K562 (cell line): Measurements from ENCODE around the gene ZFYVE21. TPM values are rescaled to one million over a fixed set of nuclear protein-coding genes. Genes with fewer than 3 reads are reported as not detected.

Experiments used
- ASH1L ChIP-seq: fragments of 450-650 bp; IDR thresholded peaks from 2 replicates; pipeline ENCODE4 v1.6.1; 2018; ENCODE audit warnings: borderline replicate concordance, mild to moderate bottlenecking, low read depth; ENCODE audit not compliant: partially characterized antibody
- BDP1 ChIP-seq: IDR thresholded peaks from 3 replicates; pipeline ENCODE4 v1.6.1; 2011; ENCODE audit not compliant: insufficient read length, insufficient read depth
- C11orf30 ChIP-seq: fragments of 450-650 bp; IDR thresholded peaks from 2 replicates; pipeline ENCODE4 v1.6.1; 2016; ENCODE audit warnings: low read depth, mild to moderate bottlenecking
- FOXA3 ChIP-seq, 2 experiments: fragments of 450-650 bp in 1 of 2; sonication (generic) in 1 of 2; formaldehyde crosslinking; IDR thresholded peaks in 1 of 2; conservative IDR thresholded peaks in 1 of 2; 2 replicates each; pipeline versions ENCODE4 v1.4.0 to v1.8.0; 2020 to 2022; ENCODE audit warnings: mild to moderate bottlenecking in 2 of 2, missing genetic modification reagents in 1 of 2
- GABPB2 ChIP-seq: fragments of 250-450 bp; sonication (Bioruptor Pico); conservative IDR thresholded peaks from 2 replicates; pipeline ENCODE4 v1.5.1; 2021; ENCODE audit warnings: mild to moderate bottlenecking
- KAT2B ChIP-seq: IDR thresholded peaks from one replicate; pipeline ENCODE4 v1.6.1; 2012; ENCODE audit warnings: low read depth, mild to moderate bottlenecking, control low read depth, inconsistent platforms, low read length, moderate library complexity
- KLF16 ChIP-seq: IDR thresholded peaks from 2 replicates; pipeline ENCODE4 v1.6.1; 2016; ENCODE audit warnings: antibody characterized with exemption
- NBN ChIP-seq: fragments of 450-650 bp; IDR thresholded peaks from 2 replicates; pipeline ENCODE4 v1.6.1; 2016; ENCODE audit warnings: low read depth, mild to moderate bottlenecking
- XRCC3 ChIP-seq: fragments of 450-650 bp; IDR thresholded peaks from 2 replicates; pipeline ENCODE4 v1.6.1; 2017; ENCODE audit warnings: mild to moderate bottlenecking, moderate library complexity
- ZNF778 ChIP-seq: fragments of 450-650 bp; formaldehyde crosslinking; IDR thresholded peaks from 2 replicates; pipeline ENCODE4 v1.4.0; 2020; ENCODE audit warnings: mild to moderate bottlenecking, moderate library complexity
- polyA plus RNA-seq, 8 experiments: library from polyadenylated mRNA; depleted of rRNA in 4 of 8; stranded (reverse) in 5 of 8; unstranded in 3 of 8; fragments of >200 nt; fragmentation: Nextera tagmentation in 2 of 8; fragmentation: Illumina TruSeq in 1 of 8; extraction: Ambion mirVana in 2 of 8; extraction: Trizol in 1 of 8; gene quantifications; 2 replicates each; pipeline versions ENCODE4 v1.2.1 to v1.2.3, GENCODE V29; 2011 to 2014; ENCODE audit warnings: inconsistent platforms in 1 of 8, missing spikeins in 1 of 8
- total RNA-seq, 7 experiments: library from RNA; depleted of rRNA in 6 of 7; stranded (reverse); fragments of >200 nt in 6 of 7; fragmentation: Illumina TruSeq in 2 of 7; extraction: Trizol in 2 of 7; gene quantifications; 2 replicates each; pipeline versions ENCODE4 v1.2.1 to v1.2.3, GENCODE V29; 2011 to 2021; ENCODE audit warnings: low replicate concordance in 1 of 7
- TF ChIP-seq, protein P1 (sequence below): fragments of 250-450 bp; sonication (Bioruptor Pico); IDR thresholded peaks from 2 replicates; pipeline ENCODE4 v1.8.0; 2022; ENCODE audit warnings: moderate library complexity, mild to moderate bottlenecking, inconsistent platforms
- TF ChIP-seq, protein P2 (sequence below): fragments of 250-450 bp; sonication (Bioruptor Pico); IDR thresholded peaks from 2 replicates; pipeline ENCODE4 v1.6.1; 2021; ENCODE audit warnings: mild to moderate bottlenecking
- TF ChIP-seq, protein P3 (sequence below), 3 experiments: fragments of 200-800 bp in 1 of 3; sonication (Bioruptor generic) in 1 of 3; sonication (generic) in 1 of 3; formaldehyde crosslinking in 1 of 3; IDR thresholded peaks; 2 replicates each; pipeline versions ENCODE4 v1.6.1 to v1.8.0; 2016 to 2022; ENCODE audit warnings: mild to moderate bottlenecking in 2 of 3, missing compliant biosample characterization in 2 of 3, missing genetic modification characterization in 2 of 3, missing genetic modification reagents in 1 of 3
- TF ChIP-seq, protein P4 (sequence below): fragments of 250-450 bp; sonication (Bioruptor Pico); IDR thresholded peaks from 2 replicates; pipeline ENCODE4 v1.5.0; 2020; ENCODE audit warnings: mild to moderate bottlenecking

The ZFYVE21 gene
- total and polyA plus RNA-seq, 9 of the 15 experiments (the other 6 are each of a cell fraction or from before 2014, with no cell fraction given), result 0.90 to 23.1 (median 15.6) TPM

DNA sequence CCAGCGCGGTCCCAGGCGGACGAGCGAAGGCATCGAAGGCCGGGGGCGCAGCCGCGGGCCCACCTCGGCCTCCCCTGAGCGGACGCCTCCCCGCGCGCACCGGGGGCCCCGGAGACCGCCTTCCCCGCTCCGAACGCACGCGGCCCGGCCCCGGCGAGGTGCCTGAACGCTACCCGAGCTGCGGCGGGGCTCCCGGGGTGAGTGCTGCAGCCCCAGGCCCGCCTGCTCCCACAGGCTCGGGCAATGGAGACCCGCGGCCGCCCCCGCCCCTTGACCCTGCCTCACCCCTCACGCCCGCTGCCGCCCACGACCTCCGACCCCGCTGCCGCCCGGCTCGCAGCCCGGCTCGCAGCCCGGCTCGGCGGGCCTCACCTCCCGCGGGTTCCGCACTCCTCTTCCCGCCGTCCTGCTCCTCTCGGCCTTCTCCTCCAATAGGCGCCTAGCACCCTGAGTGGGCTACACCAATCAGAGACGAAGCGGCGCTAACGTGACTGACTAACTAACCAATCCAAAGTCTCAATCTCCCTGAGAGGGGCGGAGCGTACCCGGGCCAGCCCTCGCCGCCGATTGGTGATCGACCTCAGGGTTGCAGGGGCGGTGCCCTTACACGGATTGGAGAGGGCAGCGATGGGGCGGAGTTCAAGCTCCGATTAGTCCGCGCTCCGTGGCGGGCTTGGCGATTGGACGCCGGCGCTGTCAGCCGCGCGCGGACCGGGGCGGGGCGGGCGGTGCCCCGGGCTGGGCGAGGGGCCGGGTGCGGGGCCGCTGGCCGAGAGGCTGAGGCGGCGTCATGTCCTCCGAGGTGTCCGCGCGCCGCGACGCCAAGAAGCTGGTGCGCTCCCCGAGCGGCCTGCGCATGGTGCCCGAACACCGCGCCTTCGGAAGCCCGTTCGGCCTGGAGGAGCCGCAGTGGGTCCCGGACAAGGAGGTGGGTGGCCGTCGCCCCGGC, at the start of gene ZFYVE21, which contains the start of gene XRCC3 (continued):
- TF ChIP-seq ASH1L (peak; percentile 98), NBN (no peak), C11orf30 (peak; percentile 43; the same call in 1 of the 2 replicates), ZNF778 (CRISPR knock-in tag) (no peak), BDP1 (no peak), FOXA3 (CRISPR knock-in tag; conservative IDR thresholded peaks at IDR 0.05 in 1 of 2, IDR thresholded peaks at IDR 0.05 in 1 of 2) (no peak), KAT2B (no peak), XRCC3 (no peak), GABPB2 (no peak), KLF16 (no peak)
- TF ChIP-seq, protein P1, sequence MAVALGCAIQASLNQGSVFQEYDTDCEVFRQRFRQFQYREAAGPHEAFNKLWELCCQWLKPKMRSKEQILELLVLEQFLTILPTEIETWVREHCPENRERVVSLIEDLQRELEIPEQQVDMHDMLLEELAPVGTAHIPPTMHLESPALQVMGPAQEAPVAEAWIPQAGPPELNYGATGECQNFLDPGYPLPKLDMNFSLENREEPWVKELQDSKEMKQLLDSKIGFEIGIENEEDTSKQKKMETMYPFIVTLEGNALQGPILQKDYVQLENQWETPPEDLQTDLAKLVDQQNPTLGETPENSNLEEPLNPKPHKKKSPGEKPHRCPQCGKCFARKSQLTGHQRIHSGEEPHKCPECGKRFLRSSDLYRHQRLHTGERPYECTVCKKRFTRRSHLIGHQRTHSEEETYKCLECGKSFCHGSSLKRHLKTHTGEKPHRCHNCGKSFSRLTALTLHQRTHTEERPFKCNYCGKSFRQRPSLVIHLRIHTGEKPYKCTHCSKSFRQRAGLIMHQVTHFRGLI (CRISPR knock-in tag), result no peak
- TF ChIP-seq, protein P2, sequence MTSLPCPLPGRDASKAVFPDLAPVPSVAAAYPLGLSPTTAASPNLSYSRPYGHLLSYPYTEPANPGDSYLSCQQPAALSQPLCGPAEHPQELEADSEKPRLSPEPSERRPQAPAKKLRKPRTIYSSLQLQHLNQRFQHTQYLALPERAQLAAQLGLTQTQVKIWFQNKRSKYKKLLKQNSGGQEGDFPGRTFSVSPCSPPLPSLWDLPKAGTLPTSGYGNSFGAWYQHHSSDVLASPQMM, result no peak
- TF ChIP-seq, protein P3, sequence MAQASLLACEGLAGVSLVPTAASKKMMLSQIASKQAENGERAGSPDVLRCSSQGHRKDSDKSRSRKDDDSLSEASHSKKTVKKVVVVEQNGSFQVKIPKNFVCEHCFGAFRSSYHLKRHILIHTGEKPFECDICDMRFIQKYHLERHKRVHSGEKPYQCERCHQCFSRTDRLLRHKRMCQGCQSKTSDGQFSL (CRISPR knock-in tag; IDR thresholded peaks at IDR 0.05), result no peak
- TF ChIP-seq, protein P3 (tag; IDR thresholded peaks at IDR 0.05), result no peak
- TF ChIP-seq, protein P4, sequence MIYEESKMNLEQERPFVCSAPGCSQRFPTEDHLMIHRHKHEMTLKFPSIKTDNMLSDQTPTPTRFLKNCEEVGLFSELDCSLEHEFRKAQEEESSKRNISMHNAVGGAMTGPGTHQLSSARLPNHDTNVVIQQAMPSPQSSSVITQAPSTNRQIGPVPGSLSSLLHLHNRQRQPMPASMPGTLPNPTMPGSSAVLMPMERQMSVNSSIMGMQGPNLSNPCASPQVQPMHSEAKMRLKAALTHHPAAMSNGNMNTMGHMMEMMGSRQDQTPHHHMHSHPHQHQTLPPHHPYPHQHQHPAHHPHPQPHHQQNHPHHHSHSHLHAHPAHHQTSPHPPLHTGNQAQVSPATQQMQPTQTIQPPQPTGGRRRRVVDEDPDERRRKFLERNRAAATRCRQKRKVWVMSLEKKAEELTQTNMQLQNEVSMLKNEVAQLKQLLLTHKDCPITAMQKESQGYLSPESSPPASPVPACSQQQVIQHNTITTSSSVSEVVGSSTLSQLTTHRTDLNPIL (CRISPR knock-in tag), result no peak
